Heart right ventricle (tissue), 16 donors: Measurements from ENCODE around the gene WWOX. TPM values are rescaled to one million over a fixed set of nuclear protein-coding genes. Genes with fewer than 3 reads are reported as not detected.

Experiments
- ATAC-seq, 8 donors: fragments of 200-7000 bp; cut with Tn5 transposase; one replicate each; pipeline ENCODE4 v1.9.1; 2020; ENCODE audit warnings: mild to moderate bottlenecking in 8 of 8, moderate library complexity in 8 of 8, moderate number of reproducible peaks in 1 of 8
- DNase-seq, 2 donors: peaks; one replicate each; pipeline ENCODE4 v3.0.0-alpha.2; 2020
- H3K27ac ChIP-seq, 10 donors: fragments of 200-600 bp; sonication (generic) in 2 of 10; one replicate each; pipeline versions ENCODE4 v1.5.0 to v1.8.0; 2020 to 2022; ENCODE audit warnings: mild to moderate bottlenecking in 3 of 10
- H3K27me3 ChIP-seq, 7 donors: fragments of 200-600 bp; one replicate each; pipeline ENCODE4 v1.8.0; 2021 to 2022; ENCODE audit warnings: mild to moderate bottlenecking in 2 of 7
- H3K36me3 ChIP-seq, 9 donors: fragments of 200-600 bp; sonication (generic) in 1 of 9; one replicate each; pipeline versions ENCODE4 v1.5.0 to v1.8.0; 2020 to 2022; ENCODE audit warnings: mild to moderate bottlenecking in 2 of 9
- H3K4me1 ChIP-seq, 9 donors: fragments of 200-600 bp; sonication (generic) in 1 of 9; one replicate each; pipeline versions ENCODE4 v1.5.0 to v1.8.0; 2020 to 2022; ENCODE audit warnings: mild to moderate bottlenecking in 4 of 9
- H3K4me3 ChIP-seq, 10 donors: fragments of 200-600 bp; sonication (generic) in 2 of 10; one replicate each; pipeline versions ENCODE4 v1.5.0 to v1.8.0; 2020 to 2022; ENCODE audit warnings: mild to moderate bottlenecking in 7 of 10, moderate library complexity in 2 of 10
- H3K9me3 ChIP-seq, 11 donors: fragments of 200-600 bp in 10 of 11; sonication (generic) in 2 of 11; one replicate each; pipeline versions ENCODE4 v1.5.0 to v1.8.0; 2013 to 2022; ENCODE audit warnings: mild to moderate bottlenecking in 2 of 11, control low read depth in 1 of 11, moderate library complexity in 1 of 11
- CTCF ChIP-seq, 9 donors: fragments of 200-600 bp; sonication (generic) in 2 of 9; IDR thresholded peaks; one replicate each; pipeline versions ENCODE4 v1.5.0 to v1.8.0; 2021 to 2022; ENCODE audit warnings: antibody characterized with exemption in 9 of 9, mild to moderate bottlenecking in 5 of 9, moderate library complexity in 1 of 9
- WGBS, 2 donors: extraction: QIAGEN DNeasy Blood & Tissue Kit; methylation state at CpG; one replicate each; pipeline ENCODE4 v1.1.7; 2013; ENCODE audit warnings: inconsistent platforms in 1 of 2; 5-methylcytosine and 5-hydroxymethylcytosine counted together
- intact Hi-C, 10 donors: fragments of 100-400 bp; cut with DNase I; formaldehyde crosslinking; loops; one replicate each; pipeline versions ENCODE4 v1.11.1 to v1.14.2; 2022
- polyA plus RNA-seq, 2 donors: library from polyadenylated mRNA; stranded (reverse); fragments of 200-250 nt; gene quantifications; one replicate each; pipeline ENCODE4 v1.2.3, GENCODE V29; 2013
- total RNA-seq, 10 donors: library from RNA; stranded (reverse); fragmentation: NEBNext Ultra II Directional in 3 of 10; extraction: Animal tissue kit (Norgen Biotek cat#: 25700) in 3 of 10; gene quantifications; one replicate each; pipeline versions ENCODE4 v1.2.1 to v1.2.4, GENCODE V29; 2021 to 2023
- donor health status: Arrhythmogenic right ventricular cardiomyopathy.
- donor health status: ischemic (EF 13 %, LVEDD 7.1; RV severe dilation, severe dysfunction).
- donor health status: healthy with polysubstance abuse.
- donor health status: DM: no; HTN: yes; CAD: no.
- donor health status: DM: no; HTN: no; CAD: no.
- donor health status: ischemic (EF 25% LVEDD 6.9; RV normal size, moderate dysfunction).
- donor health status: ischemic (EF 25% LVEDD 5.7; RV mildly dilated, moderate dysfunction).
- donor health status: healthy.
- donor health status: DM: yes; HTN: yes; CAD: no.
- donor health status: Ischemic cardiomyopathy.
- donor health status: ischemic (EF 35%, LVEDD 5.7; RV mildly dilated, moderate dysfunction).
- donor health status: nonischemic (EF 11% LVEDD 7.7; RV severe dilation, severe dysfunction).
- donor health status: DM: yes; HTN: yes; CAD: no.
- donor health status: PGD.
- donor health status: ischemic (EF 29% LVEDD 5.4; RV normal size, mild dysfunction).
- donor health status: nonischemic (EF 23%, LVEDD 6.1; RV moderate dilation, normal function).

WWOX gene
- total and polyA plus RNA-seq, 12 donors: 4.9 to 15.0 (median 9.9) TPM

DNA sequence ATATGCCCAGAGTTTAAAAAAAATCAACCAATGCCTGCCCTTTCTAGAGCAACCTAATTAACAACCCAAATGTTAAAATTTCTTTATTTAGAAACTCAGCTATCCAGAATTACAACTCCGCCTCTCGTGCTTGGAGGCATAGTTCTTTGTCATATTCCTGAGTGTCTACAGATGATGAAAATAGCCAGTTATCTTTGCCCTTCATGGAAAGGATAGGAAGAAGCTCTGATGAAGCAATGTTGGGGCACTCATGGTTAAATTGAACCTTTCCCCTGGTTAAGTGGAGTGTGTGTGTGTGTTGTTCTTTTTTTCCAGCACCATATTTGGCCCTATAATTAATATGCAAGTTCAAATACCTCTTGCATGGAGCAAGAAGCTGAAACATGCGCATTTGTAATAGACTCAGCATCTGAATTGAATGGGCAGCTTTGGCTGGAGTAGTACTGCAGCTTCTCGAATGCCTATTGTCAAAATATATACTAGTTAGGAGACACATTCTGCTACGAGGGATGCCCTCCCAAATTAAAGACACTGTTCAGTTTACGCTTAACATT is 506.2 kb downstream of the WWOX start:
- Histone ChIP-seq H3K4me3 (no peak overlapping the region), H3K27ac (peak overlapping the region in 7 of 10 donors; percentile 6 to 78 (median 23)), H3K4me1 (peaks cover 0 to 31% (median 15%) of the 10 kb centered on the region in 9 donors), H3K9me3 (no peaks in the 10 kb centered on the region), H3K27me3 (no peaks in the 10 kb centered on the region), H3K36me3 (no peaks in the 10 kb centered on the region)
- DNase-seq (peak in 1 of 2 donors; percentile 7), ATAC-seq (peak; percentile 12 to 79 (median 70))
- no peak for TF ChIP-seq CTCF (IDR thresholded peaks at IDR 0.05)
- WGBS, 2 donors: 66 to 71% methylated on average over 6 of the region's 6 CpGs
- intact Hi-C loops: loop anchor here in 1 of 10 donors (10.0 kb wide), 2 partner anchors 101 to 159 kb away; no protein-coding TSS in a partner anchor

DNA sequence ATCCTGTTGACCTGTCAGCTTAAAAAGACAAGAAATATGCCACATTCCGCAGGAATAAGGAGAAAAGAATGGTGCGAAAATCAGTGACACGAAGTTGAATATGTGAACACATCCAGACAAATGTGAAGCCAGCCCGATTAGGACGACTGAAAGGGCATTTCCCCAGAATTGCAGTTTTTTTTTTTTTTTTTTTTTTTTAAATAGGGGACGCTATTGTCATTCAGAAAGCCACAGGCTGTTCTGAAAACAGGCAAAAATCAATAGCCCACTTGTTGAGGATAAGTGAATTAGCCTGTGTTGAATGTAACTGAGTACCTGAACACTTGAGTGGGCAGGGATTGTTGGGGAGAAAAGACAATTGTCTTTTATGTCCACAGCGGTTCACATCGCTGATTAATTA is 507.1 kb downstream of the WWOX start:
- DNase-seq (no peak), ATAC-seq (no peak)
- Histone ChIP-seq H3K36me3 (no peaks in the 10 kb centered on the region), H3K4me1 (peaks cover 0 to 31% (median 15%) of the 10 kb centered on the region in 9 donors), H3K27ac (peak overlapping the region in 1 of 10 donors; percentile 23), H3K9me3 (no peaks in the 10 kb centered on the region), H3K27me3 (no peaks in the 10 kb centered on the region), H3K4me3 (no peak overlapping the region)
- no peak for TF ChIP-seq CTCF (IDR thresholded peaks at IDR 0.05)
- 93 to 94% methylated on average over 8 of the region's 8 CpGs for WGBS, 2 donors
- intact Hi-C loops: loop anchor here in 1 of 10 donors (10.0 kb wide), 2 partner anchors 102 to 158 kb away; no protein-coding TSS in a partner anchor

- Histone ChIP-seq H3K27me3 (no peaks in the 10 kb centered on the region), H3K27ac (no peak overlapping the region), H3K4me1 (peaks cover 0 to 31% (median 15%) of the 10 kb centered on the region in 9 donors), H3K36me3 (no peaks in the 10 kb centered on the region), H3K9me3 (no peaks in the 10 kb centered on the region), H3K4me3 (no peak overlapping the region)
- intact Hi-C loops: loop anchor here in 1 of 10 donors (10.0 kb wide), 2 partner anchors 102 to 158 kb away; no protein-coding TSS in a partner anchor
- WGBS, 2 donors: 84 to 86% methylated on average over 5 of the region's 5 CpGs
- TF ChIP-seq CTCF (IDR thresholded peaks at IDR 0.05): no peak
- no peak for DNase-seq
- no peak for ATAC-seq
These were observed 507.6 kb downstream of the WWOX start for GRCh38 chr16:78607022-78607421.

GRCh38 chr16:78607465-78607864 is 508.0 kb downstream of the WWOX start:
- 67 to 71% methylated on average over 6 of the region's 6 CpGs for WGBS, 2 donors
- H3K4me1 ChIP-seq: peaks cover 0 to 31% (median 15%) of the 10 kb centered on the region in 9 donors
- ATAC-seq: peak in 7 of 8 donors; percentile 43 to 80 (median 49)

More at GRCh38 chr16:78607465-78607864, 508.0 kb downstream of the WWOX start:
- no peak for DNase-seq
- H3K4me3 ChIP-seq: no peak overlapping the region
- TF ChIP-seq CTCF (IDR thresholded peaks at IDR 0.05): no peak
- peak overlapping the region in 1 of 10 donors; percentile 48 for H3K27ac ChIP-seq
- no peaks in the 10 kb centered on the region for H3K27me3 ChIP-seq
- H3K9me3 ChIP-seq: no peaks in the 10 kb centered on the region
- H3K36me3 ChIP-seq: no peaks in the 10 kb centered on the region
- intact Hi-C loops: loop anchor here in 1 of 10 donors (10.0 kb wide), 2 partner anchors 103 to 157 kb away; no protein-coding TSS in a partner anchor
